ENCODE results near the gene KRTAP6-3.

The KRTAP6-3 gene, protein sequence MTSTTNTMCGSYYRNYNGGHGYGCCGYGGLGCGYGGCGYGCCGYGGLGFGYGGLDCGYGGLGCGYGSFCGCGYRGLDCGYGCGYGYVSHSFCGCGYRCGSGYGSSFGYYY

DNA sequence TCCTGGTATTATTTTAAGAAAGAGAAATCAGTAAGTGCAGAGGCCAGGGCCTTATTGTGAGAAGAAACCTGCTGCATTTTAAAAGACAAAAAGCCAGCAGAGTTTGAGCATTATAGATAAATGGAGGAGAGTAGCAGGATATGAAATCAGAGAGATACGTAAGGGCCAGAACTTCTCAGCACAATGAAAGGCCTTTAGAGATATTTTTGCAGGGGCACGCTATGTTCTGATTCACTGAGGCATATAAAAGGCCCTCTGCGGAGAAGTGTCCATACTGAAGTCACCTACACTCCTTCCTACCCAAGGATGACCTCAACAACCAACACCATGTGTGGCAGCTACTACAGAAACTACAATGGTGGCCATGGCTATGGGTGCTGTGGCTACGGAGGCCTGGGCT lies at the start of gene KRTAP6-3:
Gene KRTAP6-3 (plus strand): TSS at position 301 of the 400 bp plus-strand sequence. CDS start 6 bp downstream, at position 307.
- H3K27ac Mint-ChIP-seq: no peak within 1 kb of the TSS
- H3K4me1 Mint-ChIP-seq (ENCODE audit: low read depth): peaks cover 2% of the 10 kb centered on the region

DNA sequence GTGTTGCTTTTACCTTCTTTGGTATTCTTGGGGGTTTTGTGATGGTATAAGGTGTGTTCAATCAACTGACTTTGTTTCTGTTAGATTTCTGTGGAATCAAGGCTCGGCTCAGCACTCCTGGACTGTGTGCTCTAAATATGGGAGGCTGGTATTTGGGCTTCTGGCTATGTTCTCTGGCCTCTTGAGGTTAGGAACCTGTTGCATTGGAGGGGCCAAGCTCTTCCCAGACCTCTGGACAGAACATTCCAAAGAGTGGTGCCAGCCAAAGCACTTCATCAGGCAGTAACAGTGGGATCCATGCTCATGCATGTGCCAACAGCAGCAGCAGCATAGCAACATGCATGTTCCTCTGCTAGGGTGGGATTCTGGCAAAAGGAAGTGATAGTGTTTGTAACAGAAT lies 39.5 kb upstream of the KRTAP6-3 start:
- Mint-ChIP-seq H3K27me3 (no peaks in the 10 kb centered on the region), H3K4me3 (no peak overlapping the region), H3K36me3 (ENCODE audit: low read depth) (no peaks in the 10 kb centered on the region), H3K9me3 (peaks cover 12% of the 10 kb centered on the region), H3K27ac (no peak overlapping the region), H3K4me1 (ENCODE audit: low read depth) (no peaks in the 10 kb centered on the region)
- no peak for DNase-seq

More for the DNA sequence above, at the start of gene KRTAP6-3:
- Mint-ChIP-seq H3K9me3 (no peaks in the 10 kb centered on the region), H3K27me3 (no peaks in the 10 kb centered on the region), H3K36me3 (ENCODE audit: low read depth) (no peaks in the 10 kb centered on the region), H3K4me3 (no peak within 1 kb of the TSS)
- DNase-seq: no peak

DNA sequence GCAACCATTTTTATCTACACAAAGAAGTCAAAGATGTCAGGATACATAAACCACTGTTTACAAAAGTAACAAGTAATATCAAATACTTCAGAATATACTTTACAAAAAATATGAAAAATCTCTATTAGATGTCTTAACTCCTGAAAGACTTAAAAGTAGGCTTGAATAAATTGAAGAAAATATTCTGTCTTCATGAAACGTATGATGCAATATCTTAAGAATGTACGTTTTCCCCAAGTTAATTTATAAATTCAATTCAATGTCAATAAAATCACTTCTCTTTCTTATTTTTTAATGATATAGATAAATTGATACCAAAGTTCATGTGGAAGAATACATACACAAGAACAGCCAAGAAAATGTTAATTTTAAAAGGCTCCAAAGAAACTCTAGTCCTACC lies 37.1 kb upstream of the KRTAP6-3 start:
- no peaks in the 10 kb centered on the region for H3K36me3 Mint-ChIP-seq (ENCODE audit: low read depth)
- peaks cover 8% of the 10 kb centered on the region for H3K9me3 Mint-ChIP-seq
- no peak for DNase-seq
- H3K4me3 Mint-ChIP-seq: no peak overlapping the region
- no peak overlapping the region for H3K27ac Mint-ChIP-seq
- H3K27me3 Mint-ChIP-seq: no peaks in the 10 kb centered on the region
- H3K4me1 Mint-ChIP-seq (ENCODE audit: low read depth): no peaks in the 10 kb centered on the region

DNA sequence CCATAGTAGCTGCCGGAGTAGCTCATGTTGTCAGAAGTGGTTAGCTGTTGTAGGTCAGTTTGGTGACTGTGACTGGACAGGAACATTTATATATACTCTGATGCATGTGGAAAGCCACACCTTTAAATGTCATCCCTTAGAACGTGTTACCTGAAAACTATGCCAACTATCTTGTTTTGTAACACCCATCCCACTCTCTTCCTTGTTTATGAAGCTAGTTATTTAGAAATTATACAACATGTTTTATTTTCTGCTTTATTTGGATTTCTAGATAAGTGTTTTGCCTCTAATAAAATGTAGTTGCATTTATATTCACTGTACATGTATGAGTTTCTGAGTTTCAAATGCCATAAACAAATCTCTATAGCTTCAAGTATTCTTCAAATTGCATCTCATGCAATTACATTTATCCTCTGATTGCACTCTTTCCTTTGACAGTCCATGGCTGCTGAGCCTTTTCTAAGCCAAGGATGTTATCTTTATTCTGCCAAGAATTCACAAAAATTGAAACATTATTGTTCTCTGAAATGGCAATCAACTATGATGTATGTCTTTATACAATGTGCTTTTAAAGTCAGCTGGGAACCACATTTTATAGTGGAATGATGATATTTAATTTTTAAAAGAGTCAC lies 30.9 kb upstream of the KRTAP6-3 start, which contains the start of gene KRTAP19-7:
Gene KRTAP19-7 (minus strand): TSS at position 51 of the 632 bp plus-strand sequence. CDS start 25 bp downstream, at position 26.
- no peak within 1 kb of the TSS for H3K4me3 Mint-ChIP-seq
- no peaks in the 10 kb centered on the region for H3K9me3 Mint-ChIP-seq
- H3K27ac Mint-ChIP-seq: no peak within 1 kb of the TSS
- H3K4me1 Mint-ChIP-seq (ENCODE audit: low read depth): no peaks in the 10 kb centered on the region
- no peaks in the 10 kb centered on the region for H3K27me3 Mint-ChIP-seq
- no peak for DNase-seq
- H3K36me3 Mint-ChIP-seq (ENCODE audit: low read depth): no peaks in the 10 kb centered on the region

- H3K27me3 Mint-ChIP-seq: no peaks in the 10 kb centered on the region
- no peak for DNase-seq
- H3K4me1 Mint-ChIP-seq (ENCODE audit: low read depth): no peaks in the 10 kb centered on the region
- H3K4me3 Mint-ChIP-seq: no peak overlapping the region
- no peak overlapping the region for H3K27ac Mint-ChIP-seq
- no peaks in the 10 kb centered on the region for H3K9me3 Mint-ChIP-seq
- H3K36me3 Mint-ChIP-seq (ENCODE audit: low read depth): no peaks in the 10 kb centered on the region
Measured at GRCh38 chr21:30561957-30562356, 30.3 kb upstream of the KRTAP6-3 start.

- Mint-ChIP-seq H3K9me3 (no peaks in the 10 kb centered on the region), H3K4me3 (no peak overlapping the region), H3K36me3 (ENCODE audit: low read depth) (no peaks in the 10 kb centered on the region), H3K27ac (no peak overlapping the region), H3K27me3 (no peaks in the 10 kb centered on the region), H3K4me1 (ENCODE audit: low read depth) (no peaks in the 10 kb centered on the region)
- DNase-seq: no peak
Measured at GRCh38 chr21:30563072-30563471, 29.2 kb upstream of the KRTAP6-3 start.

DNA sequence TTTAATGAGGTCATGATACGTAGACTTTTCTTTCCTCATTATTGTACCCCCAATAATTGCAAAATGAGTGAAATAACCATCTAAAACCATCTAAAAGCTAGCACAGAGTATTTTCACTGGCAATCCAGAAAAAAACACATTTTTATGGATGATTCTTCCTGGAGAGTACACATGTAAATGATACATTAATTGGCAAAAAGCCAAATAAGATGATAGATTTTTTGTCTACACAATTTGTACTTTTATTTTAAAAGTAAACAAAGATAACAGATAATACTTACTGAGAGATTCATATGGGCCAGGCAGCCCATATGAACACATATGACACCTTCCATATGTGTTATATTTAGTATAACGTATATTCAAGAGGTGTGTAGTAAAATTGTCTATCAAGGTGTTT lies 28.6 kb upstream of the KRTAP6-3 start:
- Mint-ChIP-seq H3K27ac (no peak overlapping the region), H3K9me3 (no peaks in the 10 kb centered on the region), H3K4me3 (no peak overlapping the region), H3K36me3 (ENCODE audit: low read depth) (no peaks in the 10 kb centered on the region), H3K4me1 (ENCODE audit: low read depth) (no peaks in the 10 kb centered on the region), H3K27me3 (no peaks in the 10 kb centered on the region)
- DNase-seq: no peak

- Mint-ChIP-seq H3K9me3 (no peaks in the 10 kb centered on the region), H3K27me3 (no peaks in the 10 kb centered on the region), H3K27ac (no peak overlapping the region), H3K4me3 (no peak overlapping the region), H3K36me3 (ENCODE audit: low read depth) (no peaks in the 10 kb centered on the region), H3K4me1 (ENCODE audit: low read depth) (no peaks in the 10 kb centered on the region)
- no peak for DNase-seq
Measured at GRCh38 chr21:30567617-30568016, 24.6 kb upstream of the KRTAP6-3 start.

GRCh38 chr21:30577766-30578165 lies 14.5 kb upstream of the KRTAP6-3 start:
- DNase-seq: no peak
- Mint-ChIP-seq H3K27me3 (no peaks in the 10 kb centered on the region), H3K27ac (no peak overlapping the region), H3K9me3 (no peaks in the 10 kb centered on the region), H3K4me3 (no peak overlapping the region), H3K36me3 (ENCODE audit: low read depth) (no peaks in the 10 kb centered on the region), H3K4me1 (ENCODE audit: low read depth) (no peaks in the 10 kb centered on the region)

DNA sequence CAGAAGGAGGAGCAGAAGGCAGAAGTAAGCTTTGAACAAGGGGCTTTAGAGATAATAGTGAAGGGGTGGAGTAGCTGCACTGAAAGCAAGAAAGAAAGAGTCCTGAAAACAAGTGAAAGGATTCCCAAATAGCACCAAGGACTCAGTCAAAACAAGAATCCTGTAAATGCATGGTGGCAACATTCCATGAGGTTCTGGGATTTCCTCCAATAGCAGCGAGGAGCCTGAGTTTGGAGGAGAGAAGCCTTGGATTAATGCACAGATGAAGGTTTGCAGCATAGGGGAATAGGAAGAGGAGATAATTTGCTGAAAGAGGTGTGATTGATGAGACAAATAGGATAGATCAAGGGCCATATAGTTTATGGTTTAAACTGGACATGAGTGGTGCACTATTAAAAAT lies 12.9 kb upstream of the KRTAP6-3 start:
- Mint-ChIP-seq H3K27ac (no peak overlapping the region), H3K27me3 (no peaks in the 10 kb centered on the region), H3K9me3 (no peaks in the 10 kb centered on the region), H3K4me3 (no peak overlapping the region), H3K4me1 (ENCODE audit: low read depth) (no peaks in the 10 kb centered on the region), H3K36me3 (ENCODE audit: low read depth) (no peaks in the 10 kb centered on the region)
- no peak for DNase-seq

GRCh38 chr21:30580132-30580531 lies 12.1 kb upstream of the KRTAP6-3 start:
- no peaks in the 10 kb centered on the region for H3K4me1 Mint-ChIP-seq (ENCODE audit: low read depth)
- H3K27ac Mint-ChIP-seq: no peak overlapping the region
- H3K36me3 Mint-ChIP-seq (ENCODE audit: low read depth): no peaks in the 10 kb centered on the region
- H3K27me3 Mint-ChIP-seq: no peaks in the 10 kb centered on the region
- H3K4me3 Mint-ChIP-seq: no peak overlapping the region
- no peak for DNase-seq
- H3K9me3 Mint-ChIP-seq: no peaks in the 10 kb centered on the region

DNA sequence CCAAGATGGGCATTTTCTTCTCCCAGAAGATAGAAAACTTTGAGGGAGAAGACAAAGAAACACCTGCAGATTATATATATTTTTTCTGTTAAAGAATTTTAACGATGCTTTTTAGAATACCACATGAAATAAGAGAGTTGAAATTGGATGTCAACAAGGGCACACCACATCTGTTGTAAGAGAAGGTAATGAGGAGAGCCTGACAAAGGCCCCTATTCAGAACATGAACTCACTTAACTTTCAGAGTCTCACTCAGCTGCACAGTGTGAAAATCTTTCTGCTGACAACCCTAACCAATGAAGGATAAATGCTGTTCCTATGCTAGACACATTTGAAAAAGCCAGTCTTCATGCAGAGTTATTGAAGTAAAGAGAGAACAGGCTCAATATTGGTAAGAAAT lies 9.4 kb upstream of the KRTAP6-3 start:
- Mint-ChIP-seq H3K27ac (no peak overlapping the region), H3K4me1 (ENCODE audit: low read depth) (no peaks in the 10 kb centered on the region), H3K27me3 (no peaks in the 10 kb centered on the region), H3K36me3 (ENCODE audit: low read depth) (no peaks in the 10 kb centered on the region), H3K9me3 (no peaks in the 10 kb centered on the region), H3K4me3 (no peak overlapping the region)
- no peak for DNase-seq

- Mint-ChIP-seq H3K9me3 (no peaks in the 10 kb centered on the region), H3K4me1 (ENCODE audit: low read depth) (peaks cover 2% of the 10 kb centered on the region), H3K27me3 (no peaks in the 10 kb centered on the region), H3K36me3 (ENCODE audit: low read depth) (no peaks in the 10 kb centered on the region), H3K4me3 (no peak within 1 kb of the TSS), H3K27ac (no peak within 1 kb of the TSS)
- DNase-seq: no peak
Measured at GRCh38 chr21:30590297-30590696, 1.9 kb upstream of the KRTAP6-3 start, which contains the start of gene KRTAP22-2. TSS of gene KRTAP22-2 (minus strand) at chr21:30590397.

DNA sequence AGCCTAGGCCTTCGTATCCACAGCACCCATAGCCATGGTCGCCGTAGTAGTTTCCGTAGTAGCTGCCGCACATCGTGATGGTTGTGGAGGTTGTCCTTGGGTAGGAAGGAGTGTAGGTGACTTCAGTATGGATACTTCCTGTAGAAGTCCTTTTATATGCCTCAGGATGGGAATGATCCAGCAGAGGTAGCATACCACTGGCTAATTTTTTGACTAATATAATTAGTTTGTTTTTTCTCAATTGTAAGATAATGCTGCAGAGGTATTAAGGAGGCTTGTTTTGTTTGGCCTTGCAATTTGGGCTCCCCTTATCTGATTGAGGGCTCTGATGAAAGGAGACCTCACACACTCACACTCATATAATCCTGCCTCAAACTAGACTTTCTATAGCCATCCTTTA lies 6.6 kb downstream of the KRTAP6-3 start, which contains the start of gene KRTAP6-2:
Gene KRTAP6-2 (minus strand): TSS at position 101 of the 400 bp plus-strand sequence. CDS start 28 bp downstream, at position 73.
- H3K4me3 Mint-ChIP-seq: no peak within 1 kb of the TSS
- no peak for DNase-seq
- no peaks in the 10 kb centered on the region for H3K27me3 Mint-ChIP-seq
- H3K27ac Mint-ChIP-seq: no peak within 1 kb of the TSS
- H3K9me3 Mint-ChIP-seq: peaks cover 6% of the 10 kb centered on the region
- no peaks in the 10 kb centered on the region for H3K4me1 Mint-ChIP-seq (ENCODE audit: low read depth)
- no peaks in the 10 kb centered on the region for H3K36me3 Mint-ChIP-seq (ENCODE audit: low read depth)

DNA sequence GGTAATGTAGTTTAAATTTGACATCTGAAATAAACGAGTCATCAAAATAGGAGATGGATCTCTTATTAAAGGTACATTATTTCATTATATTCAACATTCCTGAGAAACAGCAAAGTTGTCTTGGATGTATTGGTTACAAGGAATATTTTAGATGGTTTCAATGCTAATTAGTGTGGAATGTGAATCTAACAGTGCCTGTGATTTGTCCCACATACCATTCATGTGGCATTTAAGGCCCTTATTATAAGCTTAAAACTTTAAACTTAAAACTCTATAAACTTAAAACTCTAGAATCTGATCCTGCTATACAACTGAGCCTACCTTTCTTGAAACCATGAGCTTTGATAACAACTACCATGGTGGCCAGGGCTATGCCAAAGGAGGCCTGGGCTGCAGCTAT lies 8.5 kb downstream of the KRTAP6-3 start, which contains the start of gene KRTAP22-1:
Gene KRTAP22-1 (plus strand): TSS at position 301 of the 400 bp plus-strand sequence.
- DNase-seq: no peak
- H3K4me1 Mint-ChIP-seq (ENCODE audit: low read depth): no peaks in the 10 kb centered on the region
- no peak within 1 kb of the TSS for H3K27ac Mint-ChIP-seq
- H3K9me3 Mint-ChIP-seq: peaks cover 6% of the 10 kb centered on the region
- no peaks in the 10 kb centered on the region for H3K27me3 Mint-ChIP-seq
- H3K4me3 Mint-ChIP-seq: no peak within 1 kb of the TSS
- no peaks in the 10 kb centered on the region for H3K36me3 Mint-ChIP-seq (ENCODE audit: low read depth)

Measured in activated T-cell treated with anti-CD3 and anti-CD28 coated beads, Interleukin-2, amount 50 U/mL, for 24 hours (primary cell).